T1000 (cell line): ENCODE data around the gene PEBP1.

Experiments
- DNase-seq: peaks from one replicate; lab custom pipeline; 2025; ENCODE audit warnings: mixed read lengths; lab: John Stamatoyannopoulos, UW

PEBP1 gene

GRCh38 chr12:118136559-118137003 lies 657 bp downstream of the PEBP1 start:
- DNase-seq, result no peak

GRCh38 chr12:118137148-118137678 lies 1.3 kb downstream of the PEBP1 start:
- no peak for DNase-seq

- no peak for DNase-seq
Observed at GRCh38 chr12:118140825-118141224, 4.9 kb downstream of the PEBP1 start.

GRCh38 chr12:118144499-118144898 lies 8.6 kb downstream of the PEBP1 start:
- no peak for DNase-seq

GRCh38 chr12:118145113-118145797 lies 9.3 kb downstream of the PEBP1 start:
- no peak for DNase-seq

GRCh38 chr12:118145798-118146156 lies 9.9 kb downstream of the PEBP1 start:
- no peak for DNase-seq

GRCh38 chr12:118148287-118148686 lies 12.4 kb downstream of the PEBP1 start:
- no peak for DNase-seq

GRCh38 chr12:118150625-118151024 lies 14.7 kb downstream of the PEBP1 start:
- DNase-seq, result no peak

GRCh38 chr12:118151755-118152154 lies 15.8 kb downstream of the PEBP1 start:
- no peak for DNase-seq

GRCh38 chr12:118160536-118160935 lies 24.6 kb downstream of the PEBP1 start:
- DNase-seq, result no peak

GRCh38 chr12:118164798-118165486 lies 29.0 kb downstream of the PEBP1 start:
- no peak for DNase-seq

- DNase-seq, result no peak
Observed at GRCh38 chr12:118166946-118167345, 31.0 kb downstream of the PEBP1 start.

- DNase-seq, result no peak
Observed at GRCh38 chr12:118175823-118176447, 40.0 kb downstream of the PEBP1 start.

- no peak for DNase-seq
Observed at GRCh38 chr12:118183155-118183554, 47.2 kb downstream of the PEBP1 start.

- no peak for DNase-seq
Observed at GRCh38 chr12:118183711-118184110, 47.8 kb downstream of the PEBP1 start.

- no peak for DNase-seq
Observed at GRCh38 chr12:118185602-118186397, 49.9 kb downstream of the PEBP1 start.

- no peak for DNase-seq
Observed at GRCh38 chr12:118187751-118188435, 52.0 kb downstream of the PEBP1 start.

GRCh38 chr12:118188690-118189371 lies 52.9 kb downstream of the PEBP1 start:
- DNase-seq, result no peak

- no peak for DNase-seq
Observed at GRCh38 chr12:118189741-118190191, 53.8 kb downstream of the PEBP1 start.

- no peak for DNase-seq
Observed at GRCh38 chr12:118190266-118190665, 54.3 kb downstream of the PEBP1 start.

GRCh38 chr12:118193477-118193876 lies 57.6 kb downstream of the PEBP1 start:
- no peak for DNase-seq
